ENCODE data around the gene CARF.
"Not testable (repeated sequence)": the region's sequence is repeated elsewhere in the genome, so short reads cannot be mapped to it uniquely, and the experiment has no call there.

The CARF gene

GRCh38 chr2:202909394-202910192 is 2.5 kb upstream of the CARF start:
- no peak for ATAC-seq (ENCODE audit: low read depth)
- TF ChIP-seq CTCF (IDR thresholded peaks at IDR 0.05; ENCODE audit: poor library complexity, severe bottlenecking): no peak
- Histone ChIP-seq H3K27me3 (ENCODE audit: insufficient read depth, poor library complexity, severe bottlenecking) (no peaks in the 10 kb centered on the region), H3K9me3 (ENCODE audit: severe bottlenecking) (no peaks in the 10 kb centered on the region), H3K4me3 (ENCODE audit: severe bottlenecking) (no peak overlapping the region), H3K36me3 (ENCODE audit: low read depth) (peaks cover 33% of the 10 kb centered on the region), H3K4me1 (ENCODE audit: insufficient read depth, poor library complexity, severe bottlenecking) (peaks cover 19% of the 10 kb centered on the region), H3K27ac (ENCODE audit: poor library complexity, severe bottlenecking) (no peak overlapping the region)
- DNase-seq (ENCODE audit: low spot score): no peak

- Histone ChIP-seq H3K4me1 (ENCODE audit: insufficient read depth, poor library complexity, severe bottlenecking) (peaks cover 19% of the 10 kb centered on the region), H3K36me3 (ENCODE audit: low read depth) (peaks cover 28% of the 10 kb centered on the region), H3K4me3 (ENCODE audit: severe bottlenecking) (peak overlapping the region; percentile 69)
- H3K9me3 ChIP-seq (ENCODE audit: severe bottlenecking); DNase-seq (ENCODE audit: low spot score); ATAC-seq (ENCODE audit: low read depth); H3K27ac ChIP-seq (ENCODE audit: poor library complexity, severe bottlenecking); H3K27me3 ChIP-seq (ENCODE audit: insufficient read depth, poor library complexity, severe bottlenecking): not testable (repeated sequence)
Observed at GRCh38 chr2:202910250-202910649, 1.8 kb upstream of the CARF start.

- ATAC-seq (ENCODE audit: low read depth): no peak
- peaks cover 19% of the 10 kb centered on the region for H3K4me1 ChIP-seq (ENCODE audit: insufficient read depth, poor library complexity, severe bottlenecking)
- peaks cover 23% of the 10 kb centered on the region for H3K36me3 ChIP-seq (ENCODE audit: low read depth)
- peak overlapping the region; percentile 78 for H3K27ac ChIP-seq (ENCODE audit: poor library complexity, severe bottlenecking)
- DNase-seq (ENCODE audit: low spot score): no peak
- no peak for TF ChIP-seq CTCF (IDR thresholded peaks at IDR 0.05; ENCODE audit: poor library complexity, severe bottlenecking)
- peak overlapping the region; percentile 69 for H3K4me3 ChIP-seq (ENCODE audit: severe bottlenecking)
- H3K27me3 ChIP-seq (ENCODE audit: insufficient read depth, poor library complexity, severe bottlenecking): no peaks in the 10 kb centered on the region
- H3K9me3 ChIP-seq (ENCODE audit: severe bottlenecking): no peaks in the 10 kb centered on the region
Observed at GRCh38 chr2:202910698-202911097, 1.4 kb upstream of the CARF start.

GRCh38 chr2:202911203-202911511 is 918 bp upstream of the CARF start:
- no peak for DNase-seq (ENCODE audit: low spot score)
- Histone ChIP-seq H3K4me3 (ENCODE audit: severe bottlenecking) (peak overlapping the region; percentile 69), H3K27ac (ENCODE audit: poor library complexity, severe bottlenecking) (peak overlapping the region; percentile 78), H3K36me3 (ENCODE audit: low read depth) (peaks cover 19% of the 10 kb centered on the region), H3K9me3 (ENCODE audit: severe bottlenecking) (no peaks in the 10 kb centered on the region), H3K27me3 (ENCODE audit: insufficient read depth, poor library complexity, severe bottlenecking) (no peaks in the 10 kb centered on the region), H3K4me1 (ENCODE audit: insufficient read depth, poor library complexity, severe bottlenecking) (peaks cover 19% of the 10 kb centered on the region)
- ATAC-seq (ENCODE audit: low read depth): no peak
- TF ChIP-seq CTCF (IDR thresholded peaks at IDR 0.05; ENCODE audit: poor library complexity, severe bottlenecking): no peak

GRCh38 chr2:202912342-202913201 is 497 bp downstream of the CARF start:
- not testable (repeated sequence) for H3K27me3 ChIP-seq (ENCODE audit: insufficient read depth, poor library complexity, severe bottlenecking); DNase-seq (ENCODE audit: low spot score)
- peak; percentile 62 for ATAC-seq (ENCODE audit: low read depth)

More at GRCh38 chr2:202912342-202913201, 497 bp downstream of the CARF start:
- Histone ChIP-seq H3K4me1 (ENCODE audit: insufficient read depth, poor library complexity, severe bottlenecking) (peaks cover 19% of the 10 kb centered on the region), H3K4me3 (ENCODE audit: severe bottlenecking) (peak overlapping the region; percentile 69), H3K27ac (ENCODE audit: poor library complexity, severe bottlenecking) (peak overlapping the region; percentile 78)
- not testable (repeated sequence) for H3K36me3 ChIP-seq (ENCODE audit: low read depth); H3K9me3 ChIP-seq (ENCODE audit: severe bottlenecking)

All from RWPE2 (cell line).